Aorta (tissue), 5 donors: ENCODE results near the gene PGM2L1. TPM values are rescaled to one million over a fixed set of nuclear protein-coding genes. Genes with fewer than 3 reads are reported as not detected.
"Not testable (repeated sequence)": the region's sequence is repeated elsewhere in the genome, so short reads cannot be mapped to it uniquely, and the experiment has no call there.

Experiments used
- ATAC-seq: fragments of 200-7000 bp; cut with Tn5 transposase; one replicate; pipeline ENCODE4 v1.9.1; 2022; ENCODE audit warnings: moderate library complexity; ENCODE audit not compliant: low FRiP score
- DNase-seq, 2 donors: peaks; one replicate each; pipeline ENCODE4 v3.0.0-alpha.2; 2020
- H3K27ac ChIP-seq, 2 donors: one replicate each; pipeline ENCODE4 v1.5.1; 2013; ENCODE audit warnings: low read length in 2 of 2, mild to moderate bottlenecking in 2 of 2, moderate library complexity in 2 of 2, control low read depth in 1 of 2, inconsistent platforms in 1 of 2, low read depth in 1 of 2
- H3K27me3 ChIP-seq, 2 donors: one replicate each; pipeline ENCODE4 v1.6.1; 2013; ENCODE audit warnings: control low read depth in 1 of 2, low read length in 1 of 2, mild to moderate bottlenecking in 1 of 2, moderate library complexity in 1 of 2; ENCODE audit not compliant: insufficient read depth in 2 of 2, control insufficient read depth in 1 of 2
- H3K36me3 ChIP-seq, 2 donors: one replicate each; pipeline ENCODE4 v1.6.1; 2013; ENCODE audit warnings: control low read depth in 1 of 2, low read length in 1 of 2, mild to moderate bottlenecking in 1 of 2; ENCODE audit not compliant: insufficient read depth in 2 of 2, control insufficient read depth in 1 of 2
- H3K4me1 ChIP-seq, 2 donors: one replicate each; pipeline ENCODE4 v1.6.1; 2013; ENCODE audit warnings: low read length in 2 of 2, control low read depth in 1 of 2, mild to moderate bottlenecking in 1 of 2, moderate library complexity in 1 of 2; ENCODE audit not compliant: insufficient read depth in 2 of 2, control insufficient read depth in 1 of 2
- H3K4me3 ChIP-seq, 2 donors: one replicate each; pipeline ENCODE4 v1.5.1; 2013; ENCODE audit warnings: low read length in 2 of 2, control low read depth in 1 of 2, mild to moderate bottlenecking in 1 of 2
- H3K9me3 ChIP-seq: one replicate; pipeline ENCODE4 v1.6.1; 2013; ENCODE audit warnings: mild to moderate bottlenecking, low read length; ENCODE audit not compliant: control insufficient read depth
- WGBS, 2 donors: extraction: QIAGEN DNeasy Blood & Tissue Kit; methylation state at CpG; one replicate each; pipeline ENCODE4 v1.1.7; 2013; 5-methylcytosine and 5-hydroxymethylcytosine counted together
- intact Hi-C, 2 donors: fragments of 100-400 bp; cut with DNase I; formaldehyde crosslinking; loops; one replicate each; pipeline versions ENCODE4 v1.14.2 to v1.15.0; 2022
- polyA plus RNA-seq, 2 donors: library from polyadenylated mRNA; stranded (reverse); fragments of 200-250 nt; gene quantifications; one replicate each; pipeline ENCODE4 v1.2.3, GENCODE V29; 2013
- total RNA-seq, 2 donors: library from RNA; stranded (reverse); fragmentation: NEBNext Ultra II Directional; extraction: Animal tissue kit (Norgen Biotek cat#: 25700); gene quantifications; one replicate each; pipeline ENCODE4 v1.2.1, GENCODE V29; 2021
- donor health status: healthy with polysubstance abuse.
- donor health status: Bipolar disorder and iron deficiency.
- donor health status: DM: no; HTN: no; CAD: no.
- donor health status: DM: no; HTN: no; CAD: no.
- donor health status: DM: yes; HTN: yes; CAD: no.

Gene PGM2L1
- total and polyA plus RNA-seq, 4 donors, result 2.9 to 18.8 (median 10.6) TPM

DNA sequence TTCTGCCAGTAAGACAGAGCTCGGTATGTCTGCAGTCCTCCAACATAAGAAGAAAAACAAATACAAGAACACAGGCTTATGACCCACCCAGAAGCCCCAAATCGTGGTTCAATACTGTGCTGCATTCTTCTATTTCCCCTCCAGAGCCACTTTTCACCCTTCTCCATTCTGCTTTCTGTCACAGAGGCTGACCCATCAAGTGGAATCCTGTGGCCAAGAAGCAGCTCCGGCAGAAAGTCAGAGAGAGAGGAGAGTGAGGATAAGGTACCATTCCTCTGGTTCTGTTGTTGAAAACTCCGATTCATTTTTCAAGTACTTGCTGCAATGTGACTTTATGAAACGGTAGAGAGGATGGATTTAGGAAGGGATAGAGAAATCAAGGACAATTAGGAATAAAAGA lies 30.4 kb downstream of the PGM2L1 start:
- H3K36me3 ChIP-seq, result no peaks in the 10 kb centered on the region
- H3K27ac ChIP-seq, result no peak overlapping the region
- no peaks in the 10 kb centered on the region for H3K27me3 ChIP-seq
- peaks cover 0 to 8% of the 10 kb centered on the region in 2 donors for H3K4me1 ChIP-seq
- H3K4me3 ChIP-seq, result no peak overlapping the region
- no peak for ATAC-seq
- DNase-seq, result no peak
- H3K9me3 ChIP-seq, result no peaks in the 10 kb centered on the region
- intact Hi-C loops, result no loop called here
- 63 to 67% methylated on average over 5 of the region's 5 CpGs for WGBS, 2 donors

DNA sequence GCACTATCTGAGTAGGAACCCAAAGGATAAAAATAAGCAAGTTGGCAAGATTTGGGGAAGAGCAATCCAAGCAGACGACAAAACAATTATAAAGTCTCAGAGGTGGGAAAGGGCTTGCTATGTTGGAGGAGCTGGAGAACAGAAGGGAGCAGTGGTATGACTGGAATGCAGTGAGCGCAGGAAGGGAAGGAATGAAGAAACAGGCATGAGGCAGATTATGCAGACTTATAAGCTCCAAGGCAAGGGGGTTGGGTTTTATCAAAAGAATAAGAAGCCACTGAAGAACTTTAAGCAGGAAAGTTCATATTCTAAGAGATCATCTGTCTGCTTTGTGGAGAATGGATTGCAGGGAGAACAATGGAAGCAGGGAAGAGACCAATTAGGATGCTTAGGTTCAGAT lies 31.7 kb downstream of the PGM2L1 start:
- intact Hi-C loops, result no loop called here
- Histone ChIP-seq H3K27me3 (no peaks in the 10 kb centered on the region), H3K27ac (peak overlapping the region in 1 of 2 donors; percentile 44), H3K9me3 (no peaks in the 10 kb centered on the region), H3K36me3 (no peaks in the 10 kb centered on the region), H3K4me3 (no peak overlapping the region), H3K4me1 (peaks cover 0 to 8% of the 10 kb centered on the region in 2 donors)
- ATAC-seq (no peak), DNase-seq (no peak)
- 9 to 13% methylated on average over 2 of the region's 2 CpGs for WGBS, 2 donors

DNA sequence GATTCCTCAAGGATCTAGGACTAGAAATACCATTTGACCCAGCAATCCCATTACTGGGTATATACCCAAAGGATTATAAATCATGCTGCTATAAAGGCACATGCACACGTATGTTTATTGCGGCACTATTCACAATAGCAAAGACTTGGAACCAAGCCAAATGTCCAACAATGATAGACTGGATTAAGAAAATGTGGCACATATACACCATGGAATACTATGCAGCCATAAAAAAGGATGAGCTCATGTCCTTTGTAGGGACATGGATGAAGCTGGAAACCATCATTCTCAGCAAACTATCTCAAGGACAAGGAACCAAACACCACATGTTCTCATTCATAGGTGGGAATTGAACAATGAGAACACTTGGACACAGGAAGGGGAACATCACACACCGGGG lies 32.4 kb downstream of the PGM2L1 start:
- DNase-seq, H3K27ac ChIP-seq, H3K4me1 ChIP-seq, H3K36me3 ChIP-seq, H3K9me3 ChIP-seq, ATAC-seq, H3K27me3 ChIP-seq, H3K4me3 ChIP-seq, intact Hi-C loops: not testable (repeated sequence)
- 90% methylated on average over 2 to 3 of the region's 3 CpGs for WGBS, 2 donors

DNA sequence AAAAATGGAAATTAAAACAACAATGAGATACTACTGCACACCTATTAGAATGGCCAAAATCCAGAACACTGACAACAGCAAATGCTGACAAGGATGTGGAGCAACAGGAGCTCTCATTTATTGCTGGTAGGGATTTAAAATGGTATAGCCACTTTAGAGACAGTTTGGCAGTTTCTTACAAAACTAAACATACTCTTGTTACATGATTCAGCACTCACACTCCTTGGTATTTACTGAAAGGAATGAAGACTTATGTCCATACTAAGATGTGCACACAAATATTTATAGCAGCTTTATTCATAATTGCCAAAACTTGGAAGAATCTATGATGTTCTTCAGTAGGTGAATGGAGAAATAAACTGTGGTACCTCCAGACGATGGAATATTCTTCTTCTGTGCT lies 40.8 kb downstream of the PGM2L1 start:
- H3K27me3 ChIP-seq, result no peaks in the 10 kb centered on the region
- WGBS, 2 donors, result 73 to 88% methylated on average over 1 of the region's 1 CpG
- no peak overlapping the region for H3K4me3 ChIP-seq
- ATAC-seq, result no peak
- no peak for DNase-seq
- no peaks in the 10 kb centered on the region for H3K9me3 ChIP-seq
- H3K27ac ChIP-seq, result no peak overlapping the region
- no peaks in the 10 kb centered on the region for H3K36me3 ChIP-seq
- H3K4me1 ChIP-seq, result peaks cover 0 to 2% of the 10 kb centered on the region in 2 donors
- intact Hi-C loops, result no loop called here

DNA sequence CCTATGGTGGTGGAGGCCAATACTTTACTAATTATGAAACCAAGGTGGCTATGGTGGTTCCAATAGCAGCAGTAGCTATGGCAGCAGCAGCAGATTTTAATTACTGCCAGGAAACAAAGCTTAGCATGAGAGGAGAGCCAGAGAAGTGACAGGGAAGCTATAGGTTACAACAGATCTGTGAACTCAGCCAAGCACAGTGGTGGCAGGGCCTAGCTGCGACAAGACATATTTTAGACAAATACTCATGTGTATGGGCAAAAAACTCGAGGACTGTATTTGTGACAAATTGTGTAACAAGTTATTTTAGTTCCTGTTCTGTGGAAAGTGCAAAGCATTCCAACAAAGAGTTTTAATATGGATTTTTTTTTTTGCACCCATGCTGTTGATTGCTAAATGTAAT lies 42.6 kb downstream of the PGM2L1 start:
- Histone ChIP-seq H3K4me1 (peaks cover 0 to 2% of the 10 kb centered on the region in 2 donors), H3K4me3 (no peak overlapping the region), H3K27ac (peak overlapping the region in 1 of 2 donors; percentile 64), H3K36me3 (no peaks in the 10 kb centered on the region), H3K27me3 (no peaks in the 10 kb centered on the region), H3K9me3 (no peaks in the 10 kb centered on the region)
- ATAC-seq (no peak), DNase-seq (no peak)
- 5 to 17% methylated on average over 2 of the region's 2 CpGs for WGBS, 2 donors
- intact Hi-C loops, result no loop called here

DNA sequence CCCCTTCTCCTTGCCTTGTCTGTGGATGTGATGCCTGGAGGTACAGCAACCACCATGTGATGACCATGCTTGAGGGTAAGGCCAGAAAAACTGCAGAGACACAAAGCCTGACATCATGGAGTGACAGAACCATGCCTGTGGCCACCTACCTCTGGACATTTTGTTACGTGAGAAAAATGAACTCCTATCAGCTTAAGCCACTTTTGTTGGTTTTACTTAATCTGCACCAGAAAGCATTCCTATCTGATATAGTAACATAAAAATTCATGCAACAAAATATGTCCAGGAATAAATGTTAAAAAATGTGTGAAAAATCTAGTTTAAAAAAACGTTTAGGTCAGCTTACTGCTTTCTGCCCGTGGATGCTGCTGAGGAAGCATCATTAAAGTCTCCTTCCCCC lies 44.2 kb downstream of the PGM2L1 start:
- H3K4me1 ChIP-seq, result peaks cover 0 to 2% of the 10 kb centered on the region in 2 donors
- intact Hi-C loops, result no loop called here
- no peak overlapping the region for H3K4me3 ChIP-seq
- 3 to 7% methylated on average over 3 of the region's 3 CpGs for WGBS, 2 donors
- DNase-seq (no peak), ATAC-seq (no peak)
- no peaks in the 10 kb centered on the region for H3K36me3 ChIP-seq
- peak overlapping the region in 1 of 2 donors; percentile 25 for H3K27ac ChIP-seq
- H3K9me3 ChIP-seq, result no peaks in the 10 kb centered on the region
- no peaks in the 10 kb centered on the region for H3K27me3 ChIP-seq

DNA sequence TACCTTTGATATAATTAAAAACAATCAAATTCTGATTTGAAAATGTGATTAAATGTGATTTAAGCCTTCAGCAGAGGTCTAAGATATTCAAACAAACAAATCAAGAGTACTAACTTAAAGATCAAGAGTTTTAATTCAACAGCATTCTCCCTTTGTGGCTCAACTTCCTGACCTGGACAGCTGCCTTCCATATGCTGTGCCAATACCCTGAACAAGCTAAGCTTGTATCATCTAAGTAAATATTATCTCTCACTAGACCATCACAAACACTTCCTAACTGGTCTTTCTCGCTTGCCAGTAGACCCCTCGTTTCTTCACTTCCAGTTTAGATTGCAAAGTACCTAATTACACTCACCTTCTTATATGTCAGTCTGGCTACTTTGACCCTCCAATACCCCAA lies 50.9 kb downstream of the PGM2L1 start:
- no peak for DNase-seq
- no peaks in the 10 kb centered on the region for H3K36me3 ChIP-seq
- no peak overlapping the region for H3K4me3 ChIP-seq
- no peak for ATAC-seq
- H3K27me3 ChIP-seq, result no peaks in the 10 kb centered on the region
- no peaks in the 10 kb centered on the region for H3K9me3 ChIP-seq
- 85 to 87% methylated on average over 2 of the region's 2 CpGs for WGBS, 2 donors
- no peaks in the 10 kb centered on the region for H3K4me1 ChIP-seq
- intact Hi-C loops, result no loop called here
- no peak overlapping the region for H3K27ac ChIP-seq

DNA sequence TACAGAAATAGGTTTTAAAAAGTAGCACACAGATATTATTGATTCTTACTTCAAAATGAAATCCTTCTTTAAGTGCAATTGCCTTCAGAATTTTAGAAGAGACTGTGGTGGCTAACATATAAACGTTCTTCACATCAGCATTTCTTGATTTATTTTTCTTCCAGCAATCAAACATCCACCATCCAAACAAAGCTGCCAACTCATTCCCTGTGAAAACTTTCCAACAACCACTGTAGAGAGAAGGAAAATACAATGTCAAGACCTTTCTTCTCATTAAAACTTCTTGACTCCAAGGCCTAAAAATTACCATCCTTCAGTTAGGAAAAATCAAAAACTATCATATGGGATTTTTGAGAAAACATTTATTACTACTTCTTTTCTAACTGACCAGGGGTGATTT lies 52.8 kb downstream of the PGM2L1 start:
- H3K27ac ChIP-seq, result no peak overlapping the region

DNA sequence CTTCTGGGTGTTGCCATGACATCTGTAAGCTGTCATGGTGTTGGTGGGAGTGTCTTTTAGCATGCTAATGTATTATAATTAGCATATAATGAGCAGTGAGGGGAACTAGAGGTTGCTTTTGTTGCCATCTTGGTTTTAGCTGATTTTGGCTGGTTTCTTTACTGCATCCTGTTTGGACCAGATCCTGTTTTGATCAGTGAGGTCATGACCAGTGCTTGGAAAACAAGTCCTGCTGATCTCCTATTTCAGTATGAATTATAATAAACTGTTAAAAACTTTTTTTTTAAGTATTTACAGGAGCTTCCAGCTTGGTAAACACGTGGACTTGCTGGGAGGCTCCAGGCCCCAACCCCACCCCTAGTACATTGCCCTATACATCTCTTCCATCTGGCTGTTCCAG lies 56.3 kb downstream of the PGM2L1 start:
- Histone ChIP-seq H3K36me3 (peaks cover 4 to 6% of the 10 kb centered on the region in 2 donors), H3K9me3 (no peaks in the 10 kb centered on the region), H3K27ac (no peak overlapping the region), H3K27me3 (no peaks in the 10 kb centered on the region), H3K4me3 (no peak overlapping the region), H3K4me1 (no peaks in the 10 kb centered on the region)
- WGBS, 2 donors, result 54 to 55% methylated on average over 1 of the region's 1 CpG
- DNase-seq, result no peak
- intact Hi-C loops, result no loop called here
- ATAC-seq, result no peak

More for the DNA sequence above, 52.8 kb downstream of the PGM2L1 start:
- ATAC-seq, result no peak
- no peak for DNase-seq
- no peaks in the 10 kb centered on the region for H3K27me3 ChIP-seq
- H3K9me3 ChIP-seq, result no peaks in the 10 kb centered on the region
- 5 to 9% methylated on average over 1 of the region's 1 CpG for WGBS, 2 donors
- H3K4me1 ChIP-seq, result no peaks in the 10 kb centered on the region
- no peak overlapping the region for H3K4me3 ChIP-seq
- intact Hi-C loops, result no loop called here
- peaks cover 2 to 3% of the 10 kb centered on the region in 2 donors for H3K36me3 ChIP-seq
